Stimulated activated naive B cell treated with anti-CD40 and anti-IgM and Interleukin-4, amounts not matched to agents 10 μg/mL and 1 μg/mL and 100 μg/mL, for 72 hours (primary cell): ENCODE measurements around the gene PAPPA.

Source experiments
- ATAC-seq, 2 donors: fragments of 150-1000 bp; cut with Tn5 transposase; replicated peaks; 2 replicates each; pipeline ENCODE4 v1.10.0; 2021; ENCODE audit warnings: moderate library complexity in 1 of 2
- DNase-seq: peaks from one replicate; pipeline ENCODE4 v3.0.0; 2021
- H3K27ac Mint-ChIP-seq: one replicate; pipeline ENCODE4 v1.8.0; 2022; ENCODE audit warnings: mild to moderate bottlenecking, mixed read lengths
- H3K27me3 Mint-ChIP-seq, 2 donors: one replicate each; pipeline ENCODE4 v1.8.0; 2022; ENCODE audit warnings: mixed read lengths in 2 of 2
- H3K36me3 Mint-ChIP-seq, 2 donors: one replicate each; pipeline ENCODE4 v1.8.0; 2022; ENCODE audit warnings: mixed read lengths in 2 of 2, mild to moderate bottlenecking in 1 of 2
- H3K4me1 Mint-ChIP-seq, 2 donors: one replicate each; pipeline ENCODE4 v1.8.0; 2022; ENCODE audit warnings: mixed read lengths in 2 of 2, mild to moderate bottlenecking in 1 of 2
- H3K4me3 Mint-ChIP-seq, 2 donors: one replicate each; pipeline ENCODE4 v1.8.0; 2022; ENCODE audit warnings: mild to moderate bottlenecking in 2 of 2, mixed read lengths in 2 of 2, moderate library complexity in 1 of 2
- H3K9me3 Mint-ChIP-seq, 2 donors: one replicate each; pipeline ENCODE4 v1.8.0; 2022; ENCODE audit warnings: mixed read lengths in 2 of 2, mild to moderate bottlenecking in 1 of 2

PAPPA gene

DNA sequence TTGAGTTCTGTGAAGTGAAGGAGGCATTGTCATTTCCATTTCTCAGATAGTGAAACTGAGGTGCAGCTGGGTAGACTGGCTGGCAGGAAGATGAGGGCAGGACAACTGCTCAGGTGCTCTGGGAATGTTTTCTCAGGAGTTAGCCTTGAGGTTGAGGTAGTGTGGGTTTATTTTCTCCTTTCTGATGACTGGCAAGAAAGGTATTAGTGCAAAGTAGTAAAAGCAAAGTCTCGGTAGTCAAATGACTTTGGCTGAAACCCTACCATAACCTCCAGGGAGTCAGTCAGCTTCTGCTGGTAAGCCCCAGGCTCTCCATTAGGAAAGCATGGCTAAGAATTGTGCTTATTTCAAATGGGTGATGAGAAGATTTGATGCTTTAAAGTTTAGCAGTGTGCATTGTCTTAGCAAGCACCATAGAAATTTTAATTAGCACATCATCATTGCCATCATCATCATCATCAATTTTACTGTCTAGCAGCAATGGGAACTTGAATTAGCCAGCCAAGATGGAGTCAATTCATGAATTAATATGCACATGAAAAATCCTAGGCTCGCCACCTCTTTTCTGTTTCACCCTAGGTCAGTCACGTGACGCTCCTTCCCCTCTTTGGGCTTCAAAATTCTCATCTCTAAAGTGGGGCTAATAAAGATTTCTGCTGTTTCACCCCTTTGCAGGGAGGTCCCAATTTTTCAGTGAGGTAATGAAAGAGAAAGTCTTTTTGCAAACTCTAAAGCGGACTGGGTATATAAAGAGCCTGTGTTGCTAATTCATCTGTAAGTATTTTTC is 10.7 kb upstream of the PAPPA start:
- ATAC-seq: no peak
- H3K9me3 Mint-ChIP-seq: no peaks in the 10 kb centered on the region
- H3K4me1 Mint-ChIP-seq: no peaks in the 10 kb centered on the region
- DNase-seq: no peak
- H3K4me3 Mint-ChIP-seq: no peak overlapping the region
- H3K36me3 Mint-ChIP-seq: no peaks in the 10 kb centered on the region
- H3K27ac Mint-ChIP-seq: no peak overlapping the region
- peaks cover 0 to 6% of the 10 kb centered on the region in 2 donors for H3K27me3 Mint-ChIP-seq

DNA sequence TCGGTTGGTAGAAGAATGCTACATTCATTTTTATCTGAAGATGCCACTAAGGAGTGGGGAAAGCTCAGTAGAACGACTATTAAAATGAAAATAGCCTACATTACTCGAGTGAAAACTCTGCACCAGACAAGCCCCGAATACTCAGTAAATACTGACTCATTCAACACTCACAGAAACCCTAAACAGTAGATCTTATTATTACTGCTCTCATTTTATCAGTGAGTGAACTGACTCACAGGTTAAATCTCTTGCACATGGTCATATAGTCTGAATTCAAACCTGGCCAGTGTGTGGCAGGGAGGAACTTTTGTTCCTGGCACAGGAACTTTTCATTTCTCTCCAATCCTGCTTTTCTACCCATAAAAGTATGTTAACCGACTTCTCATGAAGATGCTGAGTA is 9.6 kb upstream of the PAPPA start:
- Mint-ChIP-seq H3K27ac (no peak overlapping the region), H3K27me3 (peaks cover 0 to 6% of the 10 kb centered on the region in 2 donors), H3K9me3 (no peaks in the 10 kb centered on the region), H3K4me3 (no peak overlapping the region), H3K36me3 (no peaks in the 10 kb centered on the region), H3K4me1 (no peaks in the 10 kb centered on the region)
- no peak for DNase-seq
- no peak for ATAC-seq

DNA sequence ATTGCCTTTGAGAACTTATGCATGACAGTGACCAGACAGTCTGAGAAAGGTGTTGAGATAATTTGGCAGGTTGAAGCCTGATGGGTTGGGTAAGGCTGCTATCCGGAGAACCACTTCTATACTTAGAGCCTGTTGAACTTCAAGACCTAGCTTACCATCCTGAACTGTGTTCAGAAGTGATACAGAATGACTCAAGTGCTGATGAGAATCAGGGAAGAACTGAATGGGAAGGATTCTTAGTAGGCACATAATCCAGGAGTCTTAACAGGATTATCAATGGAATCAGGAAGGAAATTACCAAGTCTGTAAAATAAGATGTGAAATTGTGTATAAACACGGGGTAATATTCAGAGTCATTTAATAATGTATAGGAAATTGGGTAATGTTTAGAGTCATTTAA is 9.0 kb upstream of the PAPPA start:
- no peaks in the 10 kb centered on the region for H3K9me3 Mint-ChIP-seq
- H3K27me3 Mint-ChIP-seq: peaks cover 0 to 6% of the 10 kb centered on the region in 2 donors
- no peaks in the 10 kb centered on the region for H3K4me1 Mint-ChIP-seq
- H3K36me3 Mint-ChIP-seq: no peaks in the 10 kb centered on the region
- DNase-seq: no peak
- ATAC-seq: no peak
- no peak overlapping the region for H3K4me3 Mint-ChIP-seq
- H3K27ac Mint-ChIP-seq: no peak overlapping the region

GRCh38 chr9:116145036-116145435 is 8.6 kb upstream of the PAPPA start:
- Mint-ChIP-seq H3K36me3 (no peaks in the 10 kb centered on the region), H3K4me3 (no peak overlapping the region), H3K27me3 (peaks cover 3 to 9% of the 10 kb centered on the region in 2 donors), H3K4me1 (no peaks in the 10 kb centered on the region), H3K27ac (no peak overlapping the region), H3K9me3 (no peaks in the 10 kb centered on the region)
- ATAC-seq: no peak
- DNase-seq: no peak

DNA sequence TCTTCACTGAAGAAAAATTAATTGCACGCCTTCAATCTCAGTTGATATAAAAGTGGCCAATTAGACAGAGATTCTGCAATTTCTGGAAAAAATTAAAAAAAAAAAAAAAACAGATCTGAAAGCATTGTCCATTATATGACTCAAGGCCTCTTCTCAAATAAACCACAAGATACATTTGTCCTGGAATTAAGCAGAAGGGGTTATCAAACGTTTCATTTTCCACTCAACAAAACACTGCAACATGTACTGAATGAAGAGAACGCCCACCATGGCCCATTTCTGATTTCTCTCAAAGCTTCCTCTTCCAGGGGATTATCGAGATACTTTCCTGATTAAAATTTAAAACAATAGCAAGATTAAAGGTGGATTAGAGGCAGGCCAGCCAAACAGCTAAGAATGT is 5.8 kb upstream of the PAPPA start:
- H3K27ac Mint-ChIP-seq: no peak overlapping the region
- no peaks in the 10 kb centered on the region for H3K36me3 Mint-ChIP-seq
- DNase-seq (no peak), ATAC-seq (no peak)
- H3K4me3 Mint-ChIP-seq: no peak overlapping the region
- peaks cover 29 to 30% of the 10 kb centered on the region in 2 donors for H3K27me3 Mint-ChIP-seq
- no peaks in the 10 kb centered on the region for H3K9me3 Mint-ChIP-seq
- no peaks in the 10 kb centered on the region for H3K4me1 Mint-ChIP-seq

DNA sequence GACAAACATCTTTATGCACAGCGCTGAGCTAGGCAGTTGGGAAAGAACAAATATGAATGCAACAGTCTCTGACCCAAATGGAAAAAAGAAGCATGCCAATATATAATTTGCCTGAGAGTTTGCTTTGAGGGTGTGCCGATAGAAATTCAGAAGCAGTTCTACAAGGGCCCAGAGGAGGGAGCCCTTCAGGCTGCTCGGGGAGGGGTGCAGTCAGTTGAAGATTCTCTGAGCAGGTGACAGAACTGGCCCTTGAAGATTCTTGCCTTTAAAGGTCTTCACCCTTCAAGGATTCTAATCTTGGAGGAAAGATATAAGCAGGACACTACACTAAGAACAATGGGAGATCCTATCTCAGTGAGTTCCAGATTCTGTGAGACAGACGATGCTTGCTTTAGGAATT is 3.7 kb upstream of the PAPPA start:
- Mint-ChIP-seq H3K9me3 (no peaks in the 10 kb centered on the region), H3K4me1 (peaks cover 3 to 9% of the 10 kb centered on the region in 2 donors), H3K36me3 (peaks cover 2 to 3% of the 10 kb centered on the region in 2 donors), H3K4me3 (no peak overlapping the region), H3K27me3 (peaks cover 41 to 47% of the 10 kb centered on the region in 2 donors), H3K27ac (no peak overlapping the region)
- ATAC-seq (peak in 1 of 2 donors; percentile 41), DNase-seq (no peak)

DNA sequence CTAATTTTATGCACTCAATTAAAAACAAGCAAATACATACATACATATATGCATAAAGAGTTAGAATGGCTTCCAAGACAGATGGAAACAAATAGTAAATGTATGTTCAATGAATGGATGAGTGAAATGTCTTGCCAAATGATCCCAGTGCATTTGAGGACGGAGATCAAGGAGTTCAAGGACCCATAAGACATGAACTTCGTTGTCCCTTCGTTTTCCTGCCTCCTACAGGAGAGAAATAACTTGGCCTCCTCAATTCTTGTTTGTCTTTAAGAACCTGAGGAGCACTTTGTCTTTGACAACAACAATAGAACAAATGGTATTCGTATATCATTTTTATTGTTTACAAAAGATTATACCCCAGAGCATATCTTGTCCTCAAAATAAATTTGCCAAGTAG is 2.4 kb upstream of the PAPPA start:
- peaks cover 0 to 2% of the 10 kb centered on the region in 2 donors for H3K9me3 Mint-ChIP-seq
- peaks cover 12 to 21% of the 10 kb centered on the region in 2 donors for H3K4me1 Mint-ChIP-seq
- ATAC-seq: no peak
- no peak overlapping the region for H3K27ac Mint-ChIP-seq
- peaks cover 2 to 3% of the 10 kb centered on the region in 2 donors for H3K36me3 Mint-ChIP-seq
- no peak overlapping the region for H3K4me3 Mint-ChIP-seq
- H3K27me3 Mint-ChIP-seq: peaks cover 54 to 60% of the 10 kb centered on the region in 2 donors
- DNase-seq: no peak

- Mint-ChIP-seq H3K4me1 (peaks cover 14 to 21% of the 10 kb centered on the region in 2 donors), H3K9me3 (peaks cover 0 to 2% of the 10 kb centered on the region in 2 donors), H3K36me3 (peaks cover 2 to 3% of the 10 kb centered on the region in 2 donors), H3K4me3 (no peak overlapping the region), H3K27me3 (peaks cover 56 to 68% of the 10 kb centered on the region in 2 donors), H3K27ac (no peak overlapping the region)
- ATAC-seq (no peak), DNase-seq (no peak)
Measured at GRCh38 chr9:116151966-116152381, 1.6 kb upstream of the PAPPA start.

DNA sequence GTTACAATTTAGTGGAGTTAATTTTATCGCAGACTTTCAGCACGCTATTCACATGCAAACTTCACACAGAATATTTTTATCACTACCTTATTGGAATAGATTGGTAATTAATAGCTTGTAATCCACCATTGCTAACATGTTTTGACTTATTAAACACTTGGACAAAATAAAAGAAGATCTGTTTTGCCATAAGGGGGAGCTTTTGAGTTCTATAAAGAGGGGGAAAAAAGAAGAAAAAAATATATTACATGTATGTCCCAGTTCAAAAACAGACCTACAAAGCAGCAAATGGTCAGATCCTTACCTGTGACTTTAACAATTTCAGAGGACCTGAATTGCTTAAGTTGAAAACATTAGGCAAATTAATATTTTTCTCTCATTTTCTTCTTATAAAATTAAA is 1.2 kb upstream of the PAPPA start:
- Mint-ChIP-seq H3K9me3 (peaks cover 0 to 2% of the 10 kb centered on the region in 2 donors), H3K4me3 (no peak overlapping the region), H3K27me3 (peaks cover 58 to 72% of the 10 kb centered on the region in 2 donors), H3K36me3 (peaks cover 2 to 3% of the 10 kb centered on the region in 2 donors), H3K27ac (no peak overlapping the region), H3K4me1 (peaks cover 16 to 21% of the 10 kb centered on the region in 2 donors)
- DNase-seq: no peak
- ATAC-seq: no peak

DNA sequence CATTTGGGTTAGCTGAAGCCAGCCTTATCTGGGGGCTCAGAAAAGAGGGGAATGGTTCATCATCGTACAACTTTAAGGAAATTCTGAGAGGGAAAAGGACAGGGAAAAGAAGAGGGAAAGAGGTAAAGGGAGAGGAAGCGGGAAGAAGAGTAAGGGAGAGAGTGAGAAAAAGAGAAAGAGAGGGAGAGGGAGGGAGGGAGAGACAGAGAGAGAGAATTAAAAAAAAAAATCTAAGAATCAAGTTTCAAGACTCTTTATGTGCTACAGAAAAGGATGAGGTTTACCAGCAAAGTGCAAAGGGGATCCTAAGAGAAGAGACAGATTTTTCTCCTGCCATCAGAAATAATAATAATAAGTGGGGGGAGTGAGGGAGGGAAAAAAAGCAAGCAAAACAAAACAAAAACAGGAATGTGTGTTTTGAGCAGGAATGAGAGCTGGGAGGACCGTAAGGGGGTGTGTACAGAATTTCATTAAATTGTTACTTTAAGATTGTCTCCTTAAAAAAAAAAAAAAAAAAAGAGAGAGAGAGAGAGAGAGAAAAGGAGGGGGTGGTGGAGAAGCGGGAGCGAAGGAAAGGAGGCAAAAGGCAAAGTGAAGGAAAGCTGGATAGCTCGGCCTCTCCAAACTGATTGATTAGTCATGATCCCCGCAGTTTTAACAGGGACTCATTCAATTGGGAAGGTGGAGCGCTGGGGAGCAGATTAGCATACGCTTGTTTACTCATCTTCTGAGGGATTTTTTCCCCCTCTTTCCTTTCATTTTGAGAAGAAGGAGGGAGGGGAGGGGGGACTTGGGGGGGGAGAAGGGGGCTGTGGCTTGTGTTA is 438 bp upstream of the PAPPA start:
- DNase-seq (no peak), ATAC-seq (no peak)
- Mint-ChIP-seq H3K27ac (no peak overlapping the region), H3K27me3 (peaks cover 66 to 80% of the 10 kb centered on the region in 2 donors), H3K4me3 (no peak overlapping the region), H3K9me3 (peaks cover 0 to 2% of the 10 kb centered on the region in 2 donors), H3K4me1 (peaks cover 16 to 21% of the 10 kb centered on the region in 2 donors), H3K36me3 (peaks cover 2 to 3% of the 10 kb centered on the region in 2 donors)

- Mint-ChIP-seq H3K9me3 (peaks cover 0 to 2% of the 10 kb centered on the region in 2 donors), H3K36me3 (peaks cover 2 to 3% of the 10 kb centered on the region in 2 donors), H3K27ac (no peak overlapping the region), H3K4me3 (no peak overlapping the region), H3K27me3 (peaks cover 75 to 93% of the 10 kb centered on the region in 2 donors), H3K4me1 (peaks cover 16 to 21% of the 10 kb centered on the region in 2 donors)
- DNase-seq (no peak), ATAC-seq (peak in 1 of 2 donors; percentile 33)
Measured at GRCh38 chr9:116154334-116154975, 864 bp downstream of the PAPPA start.

GRCh38 chr9:116154976-116155697 is 1.5 kb downstream of the PAPPA start:
- no peak for DNase-seq
- Mint-ChIP-seq H3K27me3 (peaks cover 71 to 90% of the 10 kb centered on the region in 2 donors), H3K9me3 (peaks cover 0 to 2% of the 10 kb centered on the region in 2 donors), H3K36me3 (peaks cover 2 to 3% of the 10 kb centered on the region in 2 donors), H3K4me1 (peaks cover 16 to 21% of the 10 kb centered on the region in 2 donors), H3K27ac (peak overlapping the region; percentile 44), H3K4me3 (peak overlapping the region; percentile 39 to 52)
- ATAC-seq: peak; percentile 23 to 59

- no peak for ATAC-seq
- no peak for DNase-seq
- H3K27me3 Mint-ChIP-seq: peaks cover 66 to 86% of the 10 kb centered on the region in 2 donors
- peak overlapping the region; percentile 44 for H3K27ac Mint-ChIP-seq
- peaks cover 2 to 3% of the 10 kb centered on the region in 2 donors for H3K36me3 Mint-ChIP-seq
- H3K4me1 Mint-ChIP-seq: peaks cover 16 to 21% of the 10 kb centered on the region in 2 donors
- peaks cover 0 to 2% of the 10 kb centered on the region in 2 donors for H3K9me3 Mint-ChIP-seq
- H3K4me3 Mint-ChIP-seq: peak overlapping the region in 1 of 2 donors; percentile 52
Measured at GRCh38 chr9:116155698-116156039, 2.1 kb downstream of the PAPPA start.
